ENCODE results near the gene KRTAP24-1.

The KRTAP24-1 gene

GRCh38 chr21:30257773-30258172 lies 25.0 kb downstream of the KRTAP24-1 start:
- TF ChIP-seq CTCF (IDR thresholded peaks at IDR 0.05; ENCODE audit: borderline replicate concordance, control extremely low read depth, extremely low read depth, insufficient read depth, missing control alignments), result no peak
- in situ Hi-C loops (cut with MboI; ENCODE audit: low sequenced_read_pairs, unreplicated experiment), result no loop called here
- no peak for DNase-seq (ENCODE audit: low spot score)

GRCh38 chr21:30256100-30256499 lies 26.6 kb downstream of the KRTAP24-1 start:
- DNase-seq (ENCODE audit: low spot score), result no peak
- in situ Hi-C loops (cut with MboI; ENCODE audit: low sequenced_read_pairs, unreplicated experiment), result no loop called here
- no peak for TF ChIP-seq CTCF (IDR thresholded peaks at IDR 0.05; ENCODE audit: borderline replicate concordance, control extremely low read depth, extremely low read depth, insufficient read depth, missing control alignments)

GRCh38 chr21:30255679-30256078 lies 27.1 kb downstream of the KRTAP24-1 start:
- TF ChIP-seq CTCF (IDR thresholded peaks at IDR 0.05; ENCODE audit: borderline replicate concordance, control extremely low read depth, extremely low read depth, insufficient read depth, missing control alignments), result no peak
- in situ Hi-C loops (cut with MboI; ENCODE audit: low sequenced_read_pairs, unreplicated experiment), result no loop called here
- no peak for DNase-seq (ENCODE audit: low spot score)

GRCh38 chr21:30251781-30252180 lies 31.0 kb downstream of the KRTAP24-1 start:
- in situ Hi-C loops (cut with MboI; ENCODE audit: low sequenced_read_pairs, unreplicated experiment), result no loop called here
- DNase-seq (ENCODE audit: low spot score), result no peak
- TF ChIP-seq CTCF (IDR thresholded peaks at IDR 0.05; ENCODE audit: borderline replicate concordance, control extremely low read depth, extremely low read depth, insufficient read depth, missing control alignments), result no peak

- DNase-seq (ENCODE audit: low spot score), result no peak
- in situ Hi-C loops (cut with MboI; ENCODE audit: low sequenced_read_pairs, unreplicated experiment), result no loop called here
- TF ChIP-seq CTCF (IDR thresholded peaks at IDR 0.05; ENCODE audit: borderline replicate concordance, control extremely low read depth, extremely low read depth, insufficient read depth, missing control alignments), result no peak
Measured at GRCh38 chr21:30249936-30250335, 32.8 kb downstream of the KRTAP24-1 start.

GRCh38 chr21:30248844-30249243 lies 33.9 kb downstream of the KRTAP24-1 start:
- TF ChIP-seq CTCF (IDR thresholded peaks at IDR 0.05; ENCODE audit: borderline replicate concordance, control extremely low read depth, extremely low read depth, insufficient read depth, missing control alignments), result no peak
- in situ Hi-C loops (cut with MboI; ENCODE audit: low sequenced_read_pairs, unreplicated experiment), result no loop called here
- DNase-seq (ENCODE audit: low spot score), result no peak

- in situ Hi-C loops (cut with MboI; ENCODE audit: low sequenced_read_pairs, unreplicated experiment), result no loop called here
- no peak for DNase-seq (ENCODE audit: low spot score)
- TF ChIP-seq CTCF (IDR thresholded peaks at IDR 0.05; ENCODE audit: borderline replicate concordance, control extremely low read depth, extremely low read depth, insufficient read depth, missing control alignments), result no peak
Measured at GRCh38 chr21:30245061-30245460, 37.7 kb downstream of the KRTAP24-1 start.

Measured in GM13976 (cell line).